Measurements from ENCODE around the gene CALD1. TPM values are rescaled to one million over a fixed set of nuclear protein-coding genes. Genes with fewer than 3 reads are reported as not detected.

CALD1 gene
- total and polyA plus RNA-seq, 4 experiments from 2014 or later = 0.13 TPM; not detected in 3

DNA sequence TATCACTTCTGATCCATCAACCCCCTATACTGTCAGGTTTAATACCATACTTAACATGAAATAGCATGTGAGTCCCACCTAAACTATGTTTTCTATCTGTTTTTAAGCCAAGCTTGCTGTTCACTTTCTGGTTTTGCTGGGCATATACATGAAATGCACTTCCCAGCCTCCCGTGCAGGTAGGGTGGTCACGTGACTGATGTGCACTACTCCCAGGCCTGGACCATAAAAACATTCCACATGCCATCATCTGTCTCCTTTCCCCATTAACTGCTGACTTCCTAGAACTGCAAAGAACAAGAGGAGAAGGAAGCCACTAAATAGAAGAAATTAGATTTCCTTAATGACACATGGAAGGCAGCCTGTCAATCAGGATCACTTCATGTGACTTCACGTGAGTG, 40.1 kb upstream of the CALD1 start:
- Histone ChIP-seq H3K9me3 (ENCODE audit: control insufficient read depth in 1 of 2, low read length in 2 of 2) (no peaks in the 10 kb centered on the region), H3K27me3 (ENCODE audit: insufficient read depth, low read length) (no peaks in the 10 kb centered on the region), H3K4me1 (ENCODE audit: insufficient read depth, low read length) (no peaks in the 10 kb centered on the region), H3K36me3 (ENCODE audit: insufficient read depth, low read length) (no peaks in the 10 kb centered on the region), H3K4me3 (ENCODE audit: low read length in 2 of 2) (no peak overlapping the region), H3K27ac (ENCODE audit: low read depth, low read length) (no peak overlapping the region)
- intact Hi-C loops (cut with micrococcal nuclease) = no loop called here
- no peak for DNase-seq
- no peaks in the 10 kb centered on the region for H3K9me3 Mint-ChIP-seq
- peaks cover 0 to 3% of the 10 kb centered on the region in 2 donors for H3K36me3 Mint-ChIP-seq
- ChIA-PET POLR2A (ENCODE audit: partially characterized antibody) (no interaction called here), CTCF (ENCODE audit: partially characterized antibody) (no interaction called here)
- H3K4me1 Mint-ChIP-seq = peaks cover 0 to 3% (median 0%) of the 10 kb centered on the region in 4 donors
- no peak overlapping the region for H3K27ac Mint-ChIP-seq
- no peak overlapping the region for H3K4me3 Mint-ChIP-seq
- H3K27me3 Mint-ChIP-seq = peaks cover 2% of the 10 kb centered on the region in 2 donors

DNA sequence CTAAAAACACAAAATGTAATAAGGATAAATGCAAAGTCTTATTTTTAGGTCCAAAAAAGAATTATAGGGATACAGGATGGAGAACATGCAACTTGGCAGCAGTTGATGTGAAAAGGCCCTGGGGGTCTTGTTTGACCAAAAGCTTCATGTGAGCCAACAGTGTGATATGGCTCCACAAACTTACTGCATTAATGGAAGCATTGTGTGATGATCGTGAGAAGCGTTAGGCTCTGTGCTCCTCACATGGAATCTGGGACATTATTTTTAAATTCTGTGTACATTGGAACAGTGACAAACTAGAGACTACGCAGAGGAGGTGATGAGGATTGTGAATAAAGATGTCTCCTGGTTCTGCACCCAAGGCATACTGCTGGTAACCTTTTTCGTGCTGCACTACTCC, 39.1 kb upstream of the CALD1 start:
- DNase-seq = no peak
- no peaks in the 10 kb centered on the region for H3K4me1 ChIP-seq (ENCODE audit: insufficient read depth, low read length)
- Mint-ChIP-seq H3K36me3 (peaks cover 0 to 3% of the 10 kb centered on the region in 2 donors), H3K27ac (no peak overlapping the region), H3K27me3 (peaks cover 0 to 2% of the 10 kb centered on the region in 2 donors), H3K9me3 (no peaks in the 10 kb centered on the region), H3K4me1 (peaks cover 0 to 3% (median 0%) of the 10 kb centered on the region in 4 donors), H3K4me3 (no peak overlapping the region)
- H3K27ac ChIP-seq (ENCODE audit: low read depth, low read length) = no peak overlapping the region
- intact Hi-C loops (cut with micrococcal nuclease) = no loop called here
- H3K27me3 ChIP-seq (ENCODE audit: insufficient read depth, low read length) = no peaks in the 10 kb centered on the region
- H3K9me3 ChIP-seq (ENCODE audit: control insufficient read depth in 1 of 2, low read length in 2 of 2) = no peaks in the 10 kb centered on the region
- H3K4me3 ChIP-seq (ENCODE audit: low read length in 2 of 2) = no peak overlapping the region
- no peaks in the 10 kb centered on the region for H3K36me3 ChIP-seq (ENCODE audit: insufficient read depth, low read length)
- CTCF ChIA-PET (ENCODE audit: partially characterized antibody) = interaction anchor here (1.1 kb wide), 1 partner anchor 10 kb away, joined by 3 read pairs; no protein-coding TSS in a partner anchor
- POLR2A ChIA-PET (ENCODE audit: partially characterized antibody) = no interaction called here

DNA sequence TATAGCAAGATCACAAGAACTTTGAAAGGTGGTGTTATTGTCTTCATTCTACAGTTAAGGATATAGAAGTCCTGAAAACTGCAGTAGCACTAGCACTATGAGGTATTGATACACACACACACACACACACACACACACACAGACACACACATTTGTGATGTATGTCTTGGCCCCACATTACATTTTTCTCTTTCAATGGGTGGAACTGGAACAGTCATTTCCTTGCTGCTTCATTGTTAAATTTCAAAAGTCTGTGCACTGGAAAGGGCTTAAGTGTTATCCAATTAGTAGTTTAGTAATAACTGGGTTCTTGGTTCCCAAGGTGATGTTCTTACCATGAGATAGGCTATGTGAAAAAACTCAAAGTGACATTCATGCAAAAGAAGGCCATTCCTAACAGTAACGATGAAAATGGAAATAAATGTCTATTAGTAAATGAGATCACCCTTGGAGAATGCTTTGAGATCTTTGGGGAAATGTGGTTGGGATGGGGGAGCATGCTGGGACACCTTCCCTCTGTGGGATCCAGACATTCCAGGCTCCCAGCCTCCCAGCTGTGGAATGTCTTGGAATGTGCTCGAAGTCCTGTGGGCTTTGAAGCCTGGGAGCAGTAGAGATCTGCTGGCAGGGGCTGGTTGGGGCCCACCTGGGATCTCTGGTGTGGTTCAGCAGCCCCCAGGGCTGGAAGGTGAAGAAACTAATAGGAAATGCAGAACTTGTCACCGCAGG, 37.4 kb upstream of the CALD1 start:
- Mint-ChIP-seq H3K4me1 (peaks cover 0 to 3% (median 0%) of the 10 kb centered on the region in 4 donors), H3K9me3 (no peaks in the 10 kb centered on the region), H3K4me3 (no peak overlapping the region), H3K36me3 (peaks cover 0 to 3% of the 10 kb centered on the region in 2 donors), H3K27ac (no peak overlapping the region), H3K27me3 (peaks cover 1 to 2% of the 10 kb centered on the region in 2 donors)
- Histone ChIP-seq H3K4me3 (ENCODE audit: low read length in 2 of 2) (no peak overlapping the region), H3K27me3 (ENCODE audit: insufficient read depth, low read length) (no peaks in the 10 kb centered on the region), H3K9me3 (ENCODE audit: control insufficient read depth in 1 of 2, low read length in 2 of 2) (no peaks in the 10 kb centered on the region), H3K27ac (ENCODE audit: low read depth, low read length) (no peak overlapping the region), H3K36me3 (ENCODE audit: insufficient read depth, low read length) (no peaks in the 10 kb centered on the region), H3K4me1 (ENCODE audit: insufficient read depth, low read length) (no peaks in the 10 kb centered on the region)
- CTCF ChIA-PET (ENCODE audit: partially characterized antibody) = no interaction called here
- intact Hi-C loops (cut with micrococcal nuclease) = no loop called here
- DNase-seq = no peak
- POLR2A ChIA-PET (ENCODE audit: partially characterized antibody) = no interaction called here

DNA sequence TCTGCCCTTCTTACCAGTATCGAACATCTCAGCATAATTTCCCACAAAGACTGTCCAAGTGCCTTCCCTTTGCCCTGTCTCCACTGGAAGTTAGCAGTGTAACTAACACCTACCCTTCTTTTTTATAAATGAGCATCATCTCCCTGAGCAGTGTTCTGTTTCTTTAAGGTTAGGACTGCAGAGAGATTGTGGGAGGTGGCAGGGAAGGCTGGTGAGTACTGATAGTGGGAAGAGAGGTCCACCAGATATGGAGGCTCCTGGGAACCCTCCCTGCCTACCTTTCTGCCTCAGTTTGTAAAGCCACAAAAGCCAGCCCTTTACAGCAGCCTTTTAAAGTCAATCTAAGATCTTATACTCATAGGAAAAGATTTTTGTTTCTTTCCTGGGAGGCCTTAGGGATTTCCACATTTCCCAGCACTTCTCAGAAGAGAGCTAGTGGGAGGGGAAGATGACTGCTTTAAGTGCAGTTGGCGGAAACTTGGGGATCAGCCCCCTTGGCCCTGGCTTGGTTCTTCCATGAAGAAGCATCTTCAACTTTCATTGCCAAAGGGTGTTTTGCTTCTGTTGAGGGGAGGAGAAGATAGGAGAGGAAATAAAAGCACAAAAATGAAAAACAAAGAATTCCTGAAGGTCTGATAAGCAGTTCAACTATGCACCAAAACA, 36.6 kb upstream of the CALD1 start:
- Mint-ChIP-seq H3K4me3 (no peak overlapping the region), H3K27ac (no peak overlapping the region), H3K9me3 (no peaks in the 10 kb centered on the region), H3K4me1 (peaks cover 0 to 3% (median 0%) of the 10 kb centered on the region in 4 donors), H3K36me3 (peaks cover 0 to 3% of the 10 kb centered on the region in 2 donors), H3K27me3 (peaks cover 2% of the 10 kb centered on the region in 2 donors)
- H3K4me1 ChIP-seq (ENCODE audit: insufficient read depth, low read length) = no peaks in the 10 kb centered on the region
- ChIA-PET POLR2A (ENCODE audit: partially characterized antibody) (no interaction called here), CTCF (ENCODE audit: partially characterized antibody) (no interaction called here)
- DNase-seq = no peak
- no peaks in the 10 kb centered on the region for H3K36me3 ChIP-seq (ENCODE audit: insufficient read depth, low read length)
- no peaks in the 10 kb centered on the region for H3K9me3 ChIP-seq (ENCODE audit: control insufficient read depth in 1 of 2, low read length in 2 of 2)
- no peak overlapping the region for H3K27ac ChIP-seq (ENCODE audit: low read depth, low read length)
- intact Hi-C loops (cut with micrococcal nuclease) = no loop called here
- no peaks in the 10 kb centered on the region for H3K27me3 ChIP-seq (ENCODE audit: insufficient read depth, low read length)
- no peak overlapping the region for H3K4me3 ChIP-seq (ENCODE audit: low read length in 2 of 2)

DNA sequence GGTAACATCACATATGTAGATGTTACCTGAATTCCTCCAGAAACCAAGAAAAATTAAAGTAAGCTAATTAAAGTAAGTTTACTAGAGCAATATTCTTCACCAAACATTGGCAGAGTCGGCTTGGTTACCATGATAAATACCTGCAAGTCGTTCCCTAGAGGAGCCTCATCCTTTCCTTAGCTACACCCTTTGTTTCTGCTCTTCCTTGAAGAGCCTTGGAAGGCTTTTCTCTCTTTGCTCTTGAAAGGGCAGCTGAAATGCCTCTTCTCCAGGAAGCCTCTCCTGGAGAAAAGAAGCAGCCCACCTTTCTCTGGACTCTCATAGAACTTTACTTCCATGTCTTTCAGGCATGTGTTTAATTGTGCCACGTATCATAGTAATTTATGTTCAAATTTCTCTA, 34.9 kb upstream of the CALD1 start:
- Mint-ChIP-seq H3K4me3 (no peak overlapping the region), H3K27ac (no peak overlapping the region), H3K27me3 (peaks cover 0 to 2% of the 10 kb centered on the region in 2 donors), H3K4me1 (no peaks in the 10 kb centered on the region), H3K36me3 (peaks cover 0 to 3% of the 10 kb centered on the region in 2 donors), H3K9me3 (no peaks in the 10 kb centered on the region)
- ChIA-PET POLR2A (ENCODE audit: partially characterized antibody) (interaction anchor here (0.7 kb wide), 1 partner anchor 98 kb away, joined by 3 read pairs; the partner anchor contains the start of gene BPGM), CTCF (ENCODE audit: partially characterized antibody) (interaction anchor here (1.3 kb wide), 2 partner anchors 16 to 112 kb away, joined by 3 read pairs; no protein-coding TSS in a partner anchor)
- H3K4me3 ChIP-seq (ENCODE audit: low read length in 2 of 2) = no peak overlapping the region
- no peaks in the 10 kb centered on the region for H3K9me3 ChIP-seq (ENCODE audit: control insufficient read depth in 1 of 2, low read length in 2 of 2)
- no peak overlapping the region for H3K27ac ChIP-seq (ENCODE audit: low read depth, low read length)
- no peaks in the 10 kb centered on the region for H3K36me3 ChIP-seq (ENCODE audit: insufficient read depth, low read length)
- DNase-seq = no peak
- no peaks in the 10 kb centered on the region for H3K4me1 ChIP-seq (ENCODE audit: insufficient read depth, low read length)
- H3K27me3 ChIP-seq (ENCODE audit: insufficient read depth, low read length) = no peaks in the 10 kb centered on the region
- intact Hi-C loops (cut with micrococcal nuclease) = no loop called here

DNA sequence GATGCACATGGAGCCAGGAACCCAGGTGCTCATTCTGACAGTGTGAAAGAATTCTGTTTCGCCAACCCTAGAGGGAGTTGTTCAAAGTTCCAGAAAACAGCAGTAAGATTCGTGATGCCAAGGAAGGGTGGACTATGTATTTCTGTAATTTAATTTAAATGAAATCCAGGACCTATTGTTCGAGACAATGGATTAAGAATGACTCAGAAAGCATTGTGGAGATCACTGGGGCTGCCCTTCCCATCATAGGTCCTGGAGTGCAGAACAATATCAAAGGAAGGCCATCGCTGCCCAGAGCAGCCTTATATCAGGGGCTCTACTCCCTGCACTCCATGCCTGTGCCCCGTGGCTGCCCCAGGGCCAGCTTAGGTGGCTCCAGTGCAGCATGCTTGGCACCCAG, 32.1 kb upstream of the CALD1 start:
- Mint-ChIP-seq H3K27me3 (peaks cover 0 to 2% of the 10 kb centered on the region in 2 donors), H3K9me3 (no peaks in the 10 kb centered on the region), H3K36me3 (no peaks in the 10 kb centered on the region), H3K27ac (no peak overlapping the region), H3K4me1 (no peaks in the 10 kb centered on the region), H3K4me3 (no peak overlapping the region)
- CTCF ChIA-PET (ENCODE audit: partially characterized antibody) = interaction anchor here (1.5 to 12.3 kb wide), 2 partner anchors 11 to 113 kb away, joined by 5 to 175 read pairs; no protein-coding TSS in a partner anchor
- POLR2A ChIA-PET (ENCODE audit: partially characterized antibody) = no interaction called here
- H3K9me3 ChIP-seq (ENCODE audit: control insufficient read depth in 1 of 2, low read length in 2 of 2) = no peaks in the 10 kb centered on the region
- H3K36me3 ChIP-seq (ENCODE audit: insufficient read depth, low read length) = no peaks in the 10 kb centered on the region
- no peaks in the 10 kb centered on the region for H3K27me3 ChIP-seq (ENCODE audit: insufficient read depth, low read length)
- no peaks in the 10 kb centered on the region for H3K4me1 ChIP-seq (ENCODE audit: insufficient read depth, low read length)
- H3K27ac ChIP-seq (ENCODE audit: low read depth, low read length) = no peak overlapping the region
- H3K4me3 ChIP-seq (ENCODE audit: low read length in 2 of 2) = no peak overlapping the region
- intact Hi-C loops (cut with micrococcal nuclease) = no loop called here
- DNase-seq = no peak

All from CD4-positive, alpha-beta memory T cell (primary cell).